ENCODE results near the gene ACRV1.

The ACRV1 gene

GRCh38 chr11:125667151-125667550 lies 13.5 kb downstream of the ACRV1 start:
- Histone ChIP-seq H3K4me1 (ENCODE audit: control insufficient read depth in 2 of 2, insufficient read depth in 1 of 2, low read depth in 1 of 2, low read length in 2 of 2) (no peaks in the 10 kb centered on the region), H3K27me3 (ENCODE audit: control insufficient read depth in 3 of 3, insufficient read depth in 3 of 3, low read depth in 1 of 3, low read length in 3 of 3) (no peaks in the 10 kb centered on the region), H2AFZ (ENCODE audit: low read length) (no peak overlapping the region), H3K4me2 (ENCODE audit: insufficient read depth, low read length, poor library complexity, severe bottlenecking) (no peak overlapping the region), H4K91ac (ENCODE audit: low read depth, low read length, poor library complexity) (no peak overlapping the region), H3K79me1 (ENCODE audit: low read depth, low read length) (peaks cover 2% of the 10 kb centered on the region), H2BK5ac (ENCODE audit: low read length) (no peak overlapping the region), H3K18ac (ENCODE audit: low read length) (no peak overlapping the region), H3K9ac (ENCODE audit: low read depth, low read length, poor library complexity) (no peak overlapping the region), H3K36me3 (replicated peaks in 1 of 2; ENCODE audit: control insufficient read depth in 2 of 2, insufficient read depth in 2 of 2, low read length in 2 of 2) (peaks cover 8 to 95% of the 10 kb centered on the region in 2 donors), H2BK12ac (ENCODE audit: low read length) (no peak overlapping the region), H2BK15ac (ENCODE audit: low read length) (no peak overlapping the region), H3K4me3 (ENCODE audit: low read length in 2 of 2) (no peak overlapping the region), H3K27ac (replicated peaks; ENCODE audit: low read length) (no peak overlapping the region), H2BK120ac (ENCODE audit: low read depth, low read length) (no peak overlapping the region), H3K23ac (ENCODE audit: low read depth, low read length, poor library complexity) (no peak overlapping the region), H2AK5ac (ENCODE audit: low read depth, low read length) (no peak overlapping the region), H3K14ac (ENCODE audit: low read length) (no peak overlapping the region), H3K4ac (ENCODE audit: low read length) (no peak overlapping the region), H3K9me3 (replicated peaks in 1 of 2; ENCODE audit: control insufficient read depth in 2 of 2, insufficient read depth in 1 of 2, low read depth in 1 of 2, low read length in 2 of 2) (peaks cover 4 to 46% of the 10 kb centered on the region in 2 donors), H4K8ac (ENCODE audit: low read depth, low read length) (no peak overlapping the region)
- no peak for DNase-seq (ENCODE audit: low spot score)
- WGBS, 2 donors (ENCODE audit: extremely low coverage in 2 of 2, insufficient read length in 2 of 2, insufficient replicate concordance in 1 of 2), result no CpG with 5 or more reads among the region's 2 CpGs

- Histone ChIP-seq H3K23ac (ENCODE audit: low read depth, low read length, poor library complexity) (no peak overlapping the region), H3K4ac (ENCODE audit: low read length) (no peak overlapping the region), H3K4me1 (ENCODE audit: control insufficient read depth in 2 of 2, insufficient read depth in 1 of 2, low read depth in 1 of 2, low read length in 2 of 2) (no peaks in the 10 kb centered on the region), H3K27ac (replicated peaks; ENCODE audit: low read length) (no peak overlapping the region), H3K27me3 (ENCODE audit: control insufficient read depth in 3 of 3, insufficient read depth in 3 of 3, low read depth in 1 of 3, low read length in 3 of 3) (no peaks in the 10 kb centered on the region), H4K91ac (ENCODE audit: low read depth, low read length, poor library complexity) (no peak overlapping the region), H3K36me3 (replicated peaks in 1 of 2; ENCODE audit: control insufficient read depth in 2 of 2, insufficient read depth in 2 of 2, low read length in 2 of 2) (peaks cover 10 to 97% of the 10 kb centered on the region in 2 donors), H2BK120ac (ENCODE audit: low read depth, low read length) (no peak overlapping the region), H3K14ac (ENCODE audit: low read length) (no peak overlapping the region), H3K4me2 (ENCODE audit: insufficient read depth, low read length, poor library complexity, severe bottlenecking) (no peak overlapping the region), H2BK12ac (ENCODE audit: low read length) (no peak overlapping the region), H3K9me3 (replicated peaks in 1 of 2; ENCODE audit: control insufficient read depth in 2 of 2, insufficient read depth in 1 of 2, low read depth in 1 of 2, low read length in 2 of 2) (peaks cover 4 to 46% of the 10 kb centered on the region in 2 donors), H2AFZ (ENCODE audit: low read length) (no peak overlapping the region), H3K4me3 (ENCODE audit: low read length in 2 of 2) (no peak overlapping the region), H2AK5ac (ENCODE audit: low read depth, low read length) (no peak overlapping the region), H4K8ac (ENCODE audit: low read depth, low read length) (no peak overlapping the region), H3K79me1 (ENCODE audit: low read depth, low read length) (no peaks in the 10 kb centered on the region), H3K18ac (ENCODE audit: low read length) (no peak overlapping the region), H3K9ac (ENCODE audit: low read depth, low read length, poor library complexity) (no peak overlapping the region), H2BK15ac (ENCODE audit: low read length) (no peak overlapping the region), H2BK5ac (ENCODE audit: low read length) (no peak overlapping the region)
- no CpG with 5 or more reads among the region's 3 CpGs for WGBS, 2 donors (ENCODE audit: extremely low coverage in 2 of 2, insufficient read length in 2 of 2, insufficient replicate concordance in 1 of 2)
- DNase-seq (ENCODE audit: low spot score), result no peak
Observed at GRCh38 chr11:125663910-125664309, 16.7 kb downstream of the ACRV1 start.

- H3K27ac ChIP-seq (replicated peaks; ENCODE audit: low read length), result no peak overlapping the region
- no peak overlapping the region for H4K8ac ChIP-seq (ENCODE audit: low read depth, low read length)
- no peak overlapping the region for H3K4ac ChIP-seq (ENCODE audit: low read length)
- H2AFZ ChIP-seq (ENCODE audit: low read length), result no peak overlapping the region
- H2BK5ac ChIP-seq (ENCODE audit: low read length), result no peak overlapping the region
- H3K14ac ChIP-seq (ENCODE audit: low read length), result no peak overlapping the region
- H3K79me1 ChIP-seq (ENCODE audit: low read depth, low read length), result no peaks in the 10 kb centered on the region
- WGBS, 2 donors (ENCODE audit: extremely low coverage in 2 of 2, insufficient read length in 2 of 2, insufficient replicate concordance in 1 of 2), result no CpG with 5 or more reads among the region's 2 CpGs
- H4K91ac ChIP-seq (ENCODE audit: low read depth, low read length, poor library complexity), result no peak overlapping the region
- DNase-seq (ENCODE audit: low spot score), result no peak
- peaks cover 4 to 46% of the 10 kb centered on the region in 2 donors for H3K9me3 ChIP-seq (replicated peaks in 1 of 2; ENCODE audit: control insufficient read depth in 2 of 2, insufficient read depth in 1 of 2, low read depth in 1 of 2, low read length in 2 of 2)
- no peak overlapping the region for H2BK120ac ChIP-seq (ENCODE audit: low read depth, low read length)
- no peak overlapping the region for H3K18ac ChIP-seq (ENCODE audit: low read length)
- H2AK5ac ChIP-seq (ENCODE audit: low read depth, low read length), result no peak overlapping the region
- H3K9ac ChIP-seq (ENCODE audit: low read depth, low read length, poor library complexity), result no peak overlapping the region
- no peak overlapping the region for H3K23ac ChIP-seq (ENCODE audit: low read depth, low read length, poor library complexity)
- no peak overlapping the region for H2BK12ac ChIP-seq (ENCODE audit: low read length)
- peaks cover 11 to 97% of the 10 kb centered on the region in 2 donors for H3K36me3 ChIP-seq (replicated peaks in 1 of 2; ENCODE audit: control insufficient read depth in 2 of 2, insufficient read depth in 2 of 2, low read length in 2 of 2)
- no peak overlapping the region for H3K4me2 ChIP-seq (ENCODE audit: insufficient read depth, low read length, poor library complexity, severe bottlenecking)
- no peak overlapping the region for H3K4me3 ChIP-seq (ENCODE audit: low read length in 2 of 2)
- H3K27me3 ChIP-seq (ENCODE audit: control insufficient read depth in 3 of 3, insufficient read depth in 3 of 3, low read depth in 1 of 3, low read length in 3 of 3), result no peaks in the 10 kb centered on the region
- H3K4me1 ChIP-seq (ENCODE audit: control insufficient read depth in 2 of 2, insufficient read depth in 1 of 2, low read depth in 1 of 2, low read length in 2 of 2), result no peaks in the 10 kb centered on the region
- no peak overlapping the region for H2BK15ac ChIP-seq (ENCODE audit: low read length)
Observed at GRCh38 chr11:125662689-125663088, 18.0 kb downstream of the ACRV1 start.

- Histone ChIP-seq H2BK12ac (ENCODE audit: low read length) (no peak overlapping the region), H3K18ac (ENCODE audit: low read length) (no peak overlapping the region), H3K23ac (ENCODE audit: low read depth, low read length, poor library complexity) (no peak overlapping the region), H3K4me2 (ENCODE audit: insufficient read depth, low read length, poor library complexity, severe bottlenecking) (no peak overlapping the region), H3K14ac (ENCODE audit: low read length) (no peak overlapping the region), H2BK120ac (ENCODE audit: low read depth, low read length) (no peak overlapping the region), H2AFZ (ENCODE audit: low read length) (no peak overlapping the region), H3K4me3 (ENCODE audit: low read length in 2 of 2) (no peak overlapping the region), H2BK5ac (ENCODE audit: low read length) (no peak overlapping the region), H3K27me3 (ENCODE audit: control insufficient read depth in 3 of 3, insufficient read depth in 3 of 3, low read depth in 1 of 3, low read length in 3 of 3) (no peaks in the 10 kb centered on the region), H3K9me3 (replicated peaks in 1 of 2; ENCODE audit: control insufficient read depth in 2 of 2, insufficient read depth in 1 of 2, low read depth in 1 of 2, low read length in 2 of 2) (peaks cover 0 to 5% of the 10 kb centered on the region in 2 donors), H4K91ac (ENCODE audit: low read depth, low read length, poor library complexity) (no peak overlapping the region), H3K9ac (ENCODE audit: low read depth, low read length, poor library complexity) (no peak overlapping the region), H3K27ac (replicated peaks; ENCODE audit: low read length) (no peak overlapping the region), H4K8ac (ENCODE audit: low read depth, low read length) (no peak overlapping the region), H3K4me1 (ENCODE audit: control insufficient read depth in 2 of 2, insufficient read depth in 1 of 2, low read depth in 1 of 2, low read length in 2 of 2) (no peaks in the 10 kb centered on the region), H3K4ac (ENCODE audit: low read length) (no peak overlapping the region), H3K36me3 (replicated peaks in 1 of 2; ENCODE audit: control insufficient read depth in 2 of 2, insufficient read depth in 2 of 2, low read length in 2 of 2) (peaks cover 20 to 98% of the 10 kb centered on the region in 2 donors), H2BK15ac (ENCODE audit: low read length) (no peak overlapping the region), H2AK5ac (ENCODE audit: low read depth, low read length) (no peak overlapping the region), H3K79me1 (ENCODE audit: low read depth, low read length) (no peaks in the 10 kb centered on the region)
- no peak for DNase-seq (ENCODE audit: low spot score)
- WGBS, 2 donors (ENCODE audit: extremely low coverage in 2 of 2, insufficient read length in 2 of 2, insufficient replicate concordance in 1 of 2), result no CpG with 5 or more reads among the region's 6 CpGs
Observed at GRCh38 chr11:125649465-125650166, 31.0 kb downstream of the ACRV1 start.
